Activated naive CD4-positive, alpha-beta T cell treated with anti-CD3 and anti-CD28 coated beads, Interleukin-2, amount 50 U/mL, for 16 hours (primary cell): ENCODE results near the gene PTBP3.
A peak's percentile ranks its signal among the peaks of the same experiment; 100 is the strongest.

Experiments
- DNase-seq: peaks from one replicate; pipeline ENCODE4 v3.0.0-alpha.2; 2020

PTBP3 gene

GRCh38 chr9:112360047-112360804 is 26.8 kb upstream of the PTBP3 start:
- DNase-seq = no peak

GRCh38 chr9:112355427-112355897 is 22.0 kb upstream of the PTBP3 start:
- DNase-seq = no peak

- no peak for DNase-seq
Observed at GRCh38 chr9:112354081-112354743, 20.8 kb upstream of the PTBP3 start.

- DNase-seq = no peak
Observed at GRCh38 chr9:112352209-112352608, 18.8 kb upstream of the PTBP3 start.

DNA sequence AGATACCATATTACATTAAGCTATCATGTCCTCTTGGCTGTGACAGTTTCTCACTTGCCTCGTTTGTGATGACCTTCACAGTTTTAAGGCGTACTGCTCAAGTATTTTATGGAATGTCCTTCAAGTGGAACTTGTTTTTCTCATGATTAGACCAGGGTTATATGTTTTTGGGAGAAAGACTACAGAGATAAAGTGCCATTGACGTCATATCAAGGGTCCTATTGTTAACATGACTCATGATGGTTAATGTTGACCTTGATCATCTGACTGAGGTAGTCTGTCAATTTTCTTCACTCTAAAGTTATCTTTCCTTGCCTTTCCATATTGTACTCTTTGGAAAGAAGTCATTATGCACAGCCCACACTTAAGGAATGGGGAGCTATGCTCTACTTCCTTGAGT is 17.8 kb upstream of the PTBP3 start:
- no peak for DNase-seq

- no peak for DNase-seq
Observed at GRCh38 chr9:112349008-112349333, 15.6 kb upstream of the PTBP3 start.

GRCh38 chr9:112348257-112349007 is 15.0 kb upstream of the PTBP3 start:
- peak; percentile 74 for DNase-seq

DNA sequence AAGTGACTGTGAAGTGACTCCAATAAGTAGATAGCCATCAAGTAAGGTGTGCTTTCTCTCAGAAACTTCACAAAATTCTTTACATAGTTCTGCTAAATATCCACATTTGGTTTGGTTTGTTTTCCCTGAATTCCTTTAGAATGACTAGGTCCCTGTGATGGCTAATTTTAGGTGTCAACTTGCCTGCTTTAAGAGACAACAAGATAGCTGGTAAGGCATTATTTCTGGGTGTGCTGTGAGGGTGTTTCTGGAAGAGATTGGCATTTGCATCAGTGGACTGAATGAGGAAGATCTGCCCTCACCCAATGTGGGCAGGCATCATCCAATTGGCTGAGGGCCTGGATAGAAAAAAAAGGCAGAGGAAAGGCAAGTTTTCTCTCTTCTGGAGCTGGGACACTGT is 8.3 kb upstream of the PTBP3 start:
- no peak for DNase-seq

GRCh38 chr9:112339886-112340285 is 6.5 kb upstream of the PTBP3 start:
- no peak for DNase-seq

- DNase-seq = no peak
Observed at GRCh38 chr9:112338561-112338960, 5.1 kb upstream of the PTBP3 start.

GRCh38 chr9:112337547-112337946 is 4.1 kb upstream of the PTBP3 start:
- no peak for DNase-seq

DNA sequence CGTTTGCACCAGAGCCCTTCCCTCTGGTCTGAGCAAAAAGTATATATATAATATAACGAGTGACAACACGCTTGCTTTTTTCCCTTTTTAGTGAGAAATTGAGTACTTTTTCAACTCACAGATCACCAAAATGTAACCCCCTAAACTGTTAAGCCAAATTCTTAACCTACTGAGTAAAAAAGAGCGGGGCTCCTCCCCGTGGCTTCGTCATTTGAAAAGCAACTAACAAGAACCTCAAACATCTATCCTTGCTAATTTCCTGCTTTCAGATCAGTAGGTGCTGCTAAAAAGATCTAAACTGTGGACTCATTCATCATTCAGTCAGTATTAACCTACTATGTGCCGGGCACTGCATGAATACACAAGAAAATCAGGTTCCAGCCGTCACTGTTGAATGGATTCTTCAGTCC is 1.0 kb upstream of the PTBP3 start:
- DNase-seq = peak; percentile 65

DNA sequence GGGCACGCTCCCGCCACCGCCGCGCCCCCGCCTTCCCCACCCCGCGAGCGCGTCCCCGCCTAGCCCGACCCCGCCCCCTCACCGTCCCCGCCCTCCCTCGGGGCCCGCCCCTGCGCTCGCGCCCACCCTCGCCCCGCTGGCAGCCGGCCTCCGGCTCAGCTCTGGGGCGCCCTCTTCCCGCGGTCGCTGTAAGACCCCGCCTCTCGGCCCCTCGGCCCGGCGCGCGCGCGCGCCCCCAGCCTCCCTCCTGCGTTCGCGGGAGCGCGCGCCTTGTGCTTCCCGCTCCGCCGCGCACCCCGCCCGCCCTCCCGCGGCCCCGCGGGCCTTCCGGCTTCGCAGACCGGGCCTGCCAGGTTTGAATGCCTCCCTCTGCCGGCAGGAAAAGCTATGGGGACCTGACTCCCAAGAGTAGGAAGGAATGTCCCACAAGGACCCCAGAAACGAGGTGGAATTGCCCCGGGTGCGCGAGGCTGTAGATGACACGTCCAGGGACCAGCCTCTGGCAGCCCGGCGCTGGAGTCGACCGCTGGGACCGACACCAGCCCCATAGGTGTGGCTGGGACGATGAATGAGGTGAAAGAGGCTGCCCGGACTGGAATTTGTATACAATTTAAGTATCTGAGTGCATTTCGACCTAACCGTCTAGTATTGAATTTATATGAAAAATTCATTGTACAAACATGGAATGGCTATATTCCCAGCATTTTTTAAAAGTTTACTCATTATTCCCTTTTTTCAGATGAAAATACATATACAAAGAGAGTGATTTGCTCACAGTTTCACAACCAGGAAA is 416 bp upstream of the PTBP3 start:
- DNase-seq = peak; percentile 93

- DNase-seq = no peak
Observed at GRCh38 chr9:112332674-112332976, 794 bp downstream of the PTBP3 start.

DNA sequence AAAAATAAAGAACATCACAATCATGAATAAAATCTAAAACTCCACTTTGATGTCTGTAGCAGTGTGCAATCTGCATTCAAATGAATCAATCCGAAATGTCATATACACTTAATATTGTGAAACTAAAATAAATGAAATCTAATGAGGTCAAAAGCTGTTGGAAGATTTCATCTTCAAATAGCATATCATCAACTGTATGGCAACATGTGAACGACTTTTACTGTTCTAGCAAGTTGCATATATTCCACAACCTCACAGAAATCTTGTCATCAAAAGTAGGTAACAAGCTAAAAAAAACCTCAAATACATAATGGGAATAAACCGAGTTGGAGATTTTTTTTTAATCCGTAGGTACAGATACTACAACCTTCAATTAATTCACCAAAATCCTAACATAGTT is 1.2 kb downstream of the PTBP3 start:
- no peak for DNase-seq

DNA sequence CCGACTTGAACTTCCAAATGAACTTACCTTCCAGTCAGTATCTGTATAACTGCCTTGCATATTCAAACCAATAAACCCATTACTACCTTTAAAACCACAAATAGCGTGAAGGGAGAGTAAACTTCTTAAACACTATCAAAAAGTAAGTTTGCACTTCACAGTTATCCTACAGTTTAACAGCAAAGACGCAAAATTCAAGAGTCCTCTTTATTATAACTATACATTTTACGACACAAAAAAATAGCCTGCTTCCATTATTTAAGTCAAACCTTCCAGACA is 1.8 kb downstream of the PTBP3 start:
- no peak for DNase-seq

GRCh38 chr9:112328545-112328944 is 4.9 kb downstream of the PTBP3 start:
- no peak for DNase-seq

- no peak for DNase-seq
Observed at GRCh38 chr9:112327718-112328450, 5.5 kb downstream of the PTBP3 start.

GRCh38 chr9:112326194-112326593 is 7.2 kb downstream of the PTBP3 start:
- DNase-seq = no peak

GRCh38 chr9:112325600-112325999 is 7.8 kb downstream of the PTBP3 start:
- DNase-seq = no peak

DNA sequence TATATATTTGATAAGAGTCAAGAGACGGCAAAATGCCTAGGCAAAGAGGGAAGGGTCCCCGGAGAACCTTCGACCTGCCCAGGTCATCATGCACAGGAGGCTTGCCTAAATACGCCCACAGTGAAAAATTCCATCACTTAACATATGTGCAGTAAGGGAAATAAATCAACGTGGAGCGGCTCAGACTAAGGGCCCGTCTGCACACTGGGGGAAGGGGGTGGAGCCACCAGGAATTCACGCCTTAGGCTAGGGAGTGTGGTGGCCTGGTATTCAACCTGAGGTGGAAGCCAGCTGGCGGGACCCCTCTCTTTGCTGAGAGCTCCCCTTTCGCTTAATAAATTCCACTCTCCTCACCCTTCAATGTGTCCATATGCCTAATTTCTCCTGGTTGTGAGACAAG is 8.3 kb downstream of the PTBP3 start:
- no peak for DNase-seq

- no peak for DNase-seq
Observed at GRCh38 chr9:112323378-112323854, 10.0 kb downstream of the PTBP3 start.
